PFSK-1 (cell line): Measurements from ENCODE around the gene TLN1.

ENCODE experiments used
- FOXP2 ChIP-seq: optimal IDR thresholded peaks from 2 replicates; pipeline ENCODE3; 2011; ENCODE audit warnings: borderline replicate concordance, control low read depth, inconsistent platforms; ENCODE audit not compliant: insufficient read depth; ENCODE audit errors: extremely low read length, extremely low read depth
- POLR2AphosphoS5 ChIP-seq: IDR thresholded peaks from 2 replicates; pipeline ENCODE4 v1.6.1; 2012; ENCODE audit warnings: low read depth, mild to moderate bottlenecking, control low read depth, low read length, moderate library complexity
- SIN3A ChIP-seq: IDR thresholded peaks from 2 replicates; pipeline ENCODE4 v1.6.1; 2012; ENCODE audit warnings: mild to moderate bottlenecking, low read length, moderate library complexity, borderline replicate concordance; ENCODE audit not compliant: insufficient read depth
- TAF1 ChIP-seq: IDR thresholded peaks from 2 replicates; pipeline ENCODE4 v1.6.1; 2012; ENCODE audit warnings: low read length, control low read depth, borderline replicate concordance; ENCODE audit not compliant: insufficient read depth

GRCh38 chr9:35691757-35692301, 40.2 kb downstream of the TLN1 start:
- TF ChIP-seq POLR2AphosphoS5 (no peak), SIN3A (no peak), TAF1 (no peak), FOXP2 (no peak)
